ENCODE data around the gene FTSJ1. TPM values are rescaled to one million over a fixed set of nuclear protein-coding genes. Genes with fewer than 3 reads are reported as not detected.

FTSJ1 gene
- total RNA-seq, 4 donors from 2014 or later, result 29.8 to 46.4 (median 42.2) TPM

DNA sequence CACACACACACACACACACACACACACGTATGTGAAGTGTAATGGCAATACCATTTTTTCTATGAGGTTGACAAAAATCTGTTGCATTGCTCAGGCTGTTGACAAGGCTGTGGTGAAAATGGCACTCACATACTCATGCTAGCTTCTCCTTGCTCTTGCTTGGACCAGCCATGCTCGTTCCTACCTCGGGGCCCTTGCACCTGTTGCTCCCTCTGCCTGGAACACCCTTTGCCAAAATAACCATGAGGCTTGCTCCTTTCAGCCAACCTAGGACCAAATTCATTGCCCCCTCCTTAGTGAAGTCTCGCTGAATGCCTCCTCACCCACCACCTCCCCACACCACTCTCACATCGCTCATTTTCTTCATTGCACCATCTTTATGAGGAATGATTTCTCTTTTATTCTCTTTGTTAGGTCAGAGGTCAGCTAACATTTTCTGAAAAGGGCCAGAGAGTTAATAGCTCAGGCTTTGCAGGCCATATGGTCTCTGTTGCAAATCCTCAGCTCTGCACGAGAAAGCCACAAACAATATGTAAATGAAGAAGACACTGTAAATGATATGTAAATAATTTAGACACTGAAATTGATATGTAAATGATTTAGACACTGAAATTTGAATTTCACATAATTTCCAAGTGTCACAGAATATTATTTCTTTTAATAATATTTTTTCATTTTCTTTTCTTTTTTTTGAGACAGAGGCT lies 19.2 kb upstream of the FTSJ1 start:
- 72 to 86% methylated on average over 6 of the region's 6 CpGs for WGBS, 2 donors
- TF ChIP-seq POLR2A (IDR thresholded peaks at IDR 0.05), result no peak
- TF ChIP-seq, protein P1, sequence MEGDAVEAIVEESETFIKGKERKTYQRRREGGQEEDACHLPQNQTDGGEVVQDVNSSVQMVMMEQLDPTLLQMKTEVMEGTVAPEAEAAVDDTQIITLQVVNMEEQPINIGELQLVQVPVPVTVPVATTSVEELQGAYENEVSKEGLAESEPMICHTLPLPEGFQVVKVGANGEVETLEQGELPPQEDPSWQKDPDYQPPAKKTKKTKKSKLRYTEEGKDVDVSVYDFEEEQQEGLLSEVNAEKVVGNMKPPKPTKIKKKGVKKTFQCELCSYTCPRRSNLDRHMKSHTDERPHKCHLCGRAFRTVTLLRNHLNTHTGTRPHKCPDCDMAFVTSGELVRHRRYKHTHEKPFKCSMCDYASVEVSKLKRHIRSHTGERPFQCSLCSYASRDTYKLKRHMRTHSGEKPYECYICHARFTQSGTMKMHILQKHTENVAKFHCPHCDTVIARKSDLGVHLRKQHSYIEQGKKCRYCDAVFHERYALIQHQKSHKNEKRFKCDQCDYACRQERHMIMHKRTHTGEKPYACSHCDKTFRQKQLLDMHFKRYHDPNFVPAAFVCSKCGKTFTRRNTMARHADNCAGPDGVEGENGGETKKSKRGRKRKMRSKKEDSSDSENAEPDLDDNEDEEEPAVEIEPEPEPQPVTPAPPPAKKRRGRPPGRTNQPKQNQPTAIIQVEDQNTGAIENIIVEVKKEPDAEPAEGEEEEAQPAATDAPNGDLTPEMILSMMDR (IDR thresholded peaks at IDR 0.05), result no peak
- DNase-seq (ENCODE audit: low spot score in 2 of 2), result no peak
- no peak overlapping the region for H3K4me3 ChIP-seq (ENCODE audit: low read depth, poor library complexity, severe bottlenecking)
- intact Hi-C loops (cut with DNase I; ENCODE audit: low total_unique reads), result no loop called here

GRCh38 chrX:48458711-48459110 lies 17.3 kb upstream of the FTSJ1 start:
- intact Hi-C loops (cut with DNase I; ENCODE audit: low total_unique reads), result no loop called here
- no peak for DNase-seq (ENCODE audit: low spot score in 2 of 2)
- WGBS, 2 donors, result 39% methylated on average over 6 of the region's 6 CpGs; no CpG with 5 or more reads in 1 of the 2 donors
- no peak for TF ChIP-seq POLR2A (IDR thresholded peaks at IDR 0.05)
- TF ChIP-seq, protein P1 (IDR thresholded peaks at IDR 0.05), result no peak
- no peak overlapping the region for H3K4me3 ChIP-seq (ENCODE audit: low read depth, poor library complexity, severe bottlenecking)

- intact Hi-C loops (cut with DNase I; ENCODE audit: low total_unique reads), result no loop called here
- TF ChIP-seq, protein P1 (IDR thresholded peaks at IDR 0.05), result no peak
- TF ChIP-seq POLR2A (IDR thresholded peaks at IDR 0.05), result no peak
- no peak overlapping the region for H3K4me3 ChIP-seq (ENCODE audit: low read depth, poor library complexity, severe bottlenecking)
- 93 to 100% methylated on average over 3 to 6 of the region's 6 CpGs for WGBS, 2 donors
- DNase-seq (ENCODE audit: low spot score in 2 of 2), result peak in 1 of 2 donors; percentile 34
These were observed 16.5 kb upstream of the FTSJ1 start for GRCh38 chrX:48459483-48459882.

DNA sequence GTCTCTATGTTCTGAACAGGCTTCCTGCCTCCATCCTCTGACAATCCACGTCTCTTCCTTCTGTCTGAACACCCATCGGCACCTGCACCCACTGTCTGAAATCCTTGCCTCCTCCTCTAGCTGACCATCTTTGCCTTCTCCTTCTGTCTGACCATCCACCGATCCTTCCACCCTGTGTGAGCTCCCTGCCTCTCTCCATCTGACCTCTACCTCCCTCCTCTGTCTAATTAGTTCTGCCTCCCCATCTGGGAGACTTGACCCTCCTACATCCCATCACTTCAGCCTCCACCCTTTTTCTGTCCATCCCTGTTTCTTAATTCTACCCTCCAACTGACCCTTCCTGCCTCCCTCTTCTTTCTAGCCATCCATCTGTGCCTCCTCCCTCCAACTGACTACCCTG lies 16.0 kb upstream of the FTSJ1 start:
- DNase-seq (ENCODE audit: low spot score in 2 of 2), result peak in 1 of 2 donors; percentile 10
- no peak for TF ChIP-seq POLR2A (IDR thresholded peaks at IDR 0.05)
- TF ChIP-seq, protein P1 (IDR thresholded peaks at IDR 0.05), result no peak
- 85 to 94% methylated on average over 3 of the region's 3 CpGs for WGBS, 2 donors
- intact Hi-C loops (cut with DNase I; ENCODE audit: low total_unique reads), result no loop called here
- H3K4me3 ChIP-seq (ENCODE audit: low read depth, poor library complexity, severe bottlenecking), result no peak overlapping the region

DNA sequence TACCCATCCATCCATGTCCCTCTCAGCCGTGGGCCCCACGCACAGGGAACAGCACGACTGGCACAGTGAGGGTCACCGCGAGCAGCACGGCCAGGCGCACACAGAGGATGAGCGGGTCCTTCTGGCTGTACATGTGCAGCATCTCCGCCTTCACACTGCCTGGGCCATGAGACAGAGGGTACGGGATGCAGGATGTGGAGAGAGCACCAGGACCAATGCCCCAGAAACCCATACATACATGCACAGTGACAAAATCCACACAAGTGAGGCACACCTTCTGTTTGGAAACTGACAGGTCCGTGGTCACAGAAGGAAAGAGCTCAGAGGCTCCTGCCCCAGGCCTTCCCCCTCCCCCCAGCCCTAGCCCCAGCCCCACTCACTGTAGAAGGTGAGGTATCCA lies 15.4 kb upstream of the FTSJ1 start:
- no peak for TF ChIP-seq POLR2A (IDR thresholded peaks at IDR 0.05)
- TF ChIP-seq, protein P1 (IDR thresholded peaks at IDR 0.05), result no peak
- intact Hi-C loops (cut with DNase I; ENCODE audit: low total_unique reads), result no loop called here
- peak in 1 of 2 donors; percentile 68 for DNase-seq (ENCODE audit: low spot score in 2 of 2)
- no peak overlapping the region for H3K4me3 ChIP-seq (ENCODE audit: low read depth, poor library complexity, severe bottlenecking)
- WGBS, 2 donors, result 92 to 99% methylated on average over 8 to 11 of the region's 11 CpGs

GRCh38 chrX:48461830-48462229 lies 14.2 kb upstream of the FTSJ1 start:
- 71 to 72% methylated on average over 2 to 6 of the region's 6 CpGs for WGBS, 2 donors
- TF ChIP-seq, protein P1 (IDR thresholded peaks at IDR 0.05), result no peak
- no peak for TF ChIP-seq POLR2A (IDR thresholded peaks at IDR 0.05)
- H3K4me3 ChIP-seq (ENCODE audit: low read depth, poor library complexity, severe bottlenecking), result no peak overlapping the region
- intact Hi-C loops (cut with DNase I; ENCODE audit: low total_unique reads), result no loop called here
- peak in 1 of 2 donors; percentile 36 for DNase-seq (ENCODE audit: low spot score in 2 of 2)
